ENCODE data around the gene RPUSD1.
A peak's percentile ranks its signal among the peaks of the same experiment; 100 is the strongest.
"Not testable (repeated sequence)": the region's sequence is repeated elsewhere in the genome, so short reads cannot be mapped to it uniquely, and the experiment has no call there.

RPUSD1 gene

GRCh38 chr16:761625-762513, 26.3 kb downstream of the RPUSD1 start:
- no peak for ATAC-seq
- Mint-ChIP-seq H3K9me3 (peaks cover 2% of the 10 kb centered on the region), H3K27me3 (peaks cover 60% of the 10 kb centered on the region), H3K4me1 (no peaks in the 10 kb centered on the region), H3K36me3 (no peaks in the 10 kb centered on the region), H3K27ac (no peak overlapping the region), H3K4me3 (no peak overlapping the region)

- Mint-ChIP-seq H3K4me3 (no peak within 1 kb of the TSS), H3K27ac (no peak within 1 kb of the TSS), H3K4me1 (no peaks in the 10 kb centered on the region), H3K9me3 (peaks cover 2% of the 10 kb centered on the region), H3K36me3 (no peaks in the 10 kb centered on the region), H3K27me3 (peaks cover 49% of the 10 kb centered on the region)
- no peak for ATAC-seq
These were observed 27.4 kb downstream of the RPUSD1 start, which contains the start of gene MSLN for GRCh38 chr16:760545-761343. MSLN (plus strand) TSS chr16:760734; CDS start chr16:762681, 1,947 bp downstream.

DNA sequence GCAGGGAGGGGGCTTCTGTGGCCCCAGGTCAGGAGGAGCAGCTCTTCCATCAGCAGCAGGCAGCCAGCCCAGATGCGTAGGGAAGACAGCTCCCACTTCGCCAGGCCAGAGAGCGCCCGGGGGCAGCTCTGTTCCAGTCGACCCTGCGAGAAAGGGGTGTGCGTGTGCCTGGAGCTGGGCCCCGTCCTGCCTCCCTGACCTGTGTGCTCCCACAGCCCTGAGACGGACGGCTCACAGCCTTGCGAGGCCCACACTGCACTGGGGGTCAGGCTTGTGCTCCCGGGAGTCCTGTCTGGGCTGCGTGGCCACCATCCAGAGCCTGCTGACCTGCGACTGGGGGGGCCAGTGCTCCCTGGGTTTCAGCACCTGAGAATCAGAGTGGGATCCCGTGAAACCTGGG, 28.1 kb downstream of the RPUSD1 start:
- H3K4me3 Mint-ChIP-seq: no peak overlapping the region
- no peak overlapping the region for H3K27ac Mint-ChIP-seq
- no peak for ATAC-seq
- H3K36me3 Mint-ChIP-seq: no peaks in the 10 kb centered on the region
- H3K9me3 Mint-ChIP-seq: peaks cover 2% of the 10 kb centered on the region
- peaks cover 49% of the 10 kb centered on the region for H3K27me3 Mint-ChIP-seq
- H3K4me1 Mint-ChIP-seq: no peaks in the 10 kb centered on the region

GRCh38 chr16:759110-759910, 28.9 kb downstream of the RPUSD1 start:
- Mint-ChIP-seq H3K4me1 (peaks cover 5% of the 10 kb centered on the region), H3K36me3 (no peaks in the 10 kb centered on the region), H3K9me3 (peaks cover 2% of the 10 kb centered on the region), H3K27ac (no peak overlapping the region), H3K27me3 (peaks cover 49% of the 10 kb centered on the region), H3K4me3 (no peak overlapping the region)
- no peak for ATAC-seq

GRCh38 chr16:756428-756827, 31.8 kb downstream of the RPUSD1 start:
- no peaks in the 10 kb centered on the region for H3K36me3 Mint-ChIP-seq
- H3K4me1 Mint-ChIP-seq: peaks cover 5% of the 10 kb centered on the region
- H3K27me3 Mint-ChIP-seq: peaks cover 20% of the 10 kb centered on the region
- no peak for ATAC-seq
- peaks cover 2% of the 10 kb centered on the region for H3K9me3 Mint-ChIP-seq
- H3K4me3 Mint-ChIP-seq: no peak overlapping the region
- no peak overlapping the region for H3K27ac Mint-ChIP-seq

GRCh38 chr16:754656-755055, 33.5 kb downstream of the RPUSD1 start:
- Mint-ChIP-seq H3K36me3 (no peaks in the 10 kb centered on the region), H3K4me3 (no peak overlapping the region), H3K27ac (no peak overlapping the region), H3K9me3 (peaks cover 2% of the 10 kb centered on the region), H3K4me1 (peaks cover 5% of the 10 kb centered on the region), H3K27me3 (peaks cover 11% of the 10 kb centered on the region)
- ATAC-seq: no peak

- H3K9me3 Mint-ChIP-seq, H3K36me3 Mint-ChIP-seq, H3K4me3 Mint-ChIP-seq, ATAC-seq, H3K4me1 Mint-ChIP-seq, H3K27ac Mint-ChIP-seq: not testable (repeated sequence)
- peaks cover 11% of the 10 kb centered on the region for H3K27me3 Mint-ChIP-seq
These were observed 34.0 kb downstream of the RPUSD1 start for GRCh38 chr16:754121-754607.

DNA sequence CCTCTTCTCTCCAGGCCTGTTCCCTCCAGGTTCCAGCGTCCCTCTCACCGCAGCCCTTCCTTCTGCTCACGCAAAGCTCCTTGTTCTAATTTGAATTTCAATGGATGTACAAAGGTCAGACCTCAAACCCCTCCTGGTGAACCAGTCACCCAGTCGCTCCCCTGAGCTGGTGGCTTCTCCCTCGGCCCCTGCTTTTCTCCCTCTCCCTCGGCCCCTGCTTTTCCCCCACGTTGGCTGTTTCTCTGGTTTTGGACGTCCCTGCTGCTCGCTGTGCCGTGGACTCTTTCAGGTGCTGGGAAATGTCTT, 36.2 kb downstream of the RPUSD1 start:
- Mint-ChIP-seq H3K9me3 (no peaks in the 10 kb centered on the region), H3K27ac (no peak overlapping the region)
- no peak for ATAC-seq

DNA sequence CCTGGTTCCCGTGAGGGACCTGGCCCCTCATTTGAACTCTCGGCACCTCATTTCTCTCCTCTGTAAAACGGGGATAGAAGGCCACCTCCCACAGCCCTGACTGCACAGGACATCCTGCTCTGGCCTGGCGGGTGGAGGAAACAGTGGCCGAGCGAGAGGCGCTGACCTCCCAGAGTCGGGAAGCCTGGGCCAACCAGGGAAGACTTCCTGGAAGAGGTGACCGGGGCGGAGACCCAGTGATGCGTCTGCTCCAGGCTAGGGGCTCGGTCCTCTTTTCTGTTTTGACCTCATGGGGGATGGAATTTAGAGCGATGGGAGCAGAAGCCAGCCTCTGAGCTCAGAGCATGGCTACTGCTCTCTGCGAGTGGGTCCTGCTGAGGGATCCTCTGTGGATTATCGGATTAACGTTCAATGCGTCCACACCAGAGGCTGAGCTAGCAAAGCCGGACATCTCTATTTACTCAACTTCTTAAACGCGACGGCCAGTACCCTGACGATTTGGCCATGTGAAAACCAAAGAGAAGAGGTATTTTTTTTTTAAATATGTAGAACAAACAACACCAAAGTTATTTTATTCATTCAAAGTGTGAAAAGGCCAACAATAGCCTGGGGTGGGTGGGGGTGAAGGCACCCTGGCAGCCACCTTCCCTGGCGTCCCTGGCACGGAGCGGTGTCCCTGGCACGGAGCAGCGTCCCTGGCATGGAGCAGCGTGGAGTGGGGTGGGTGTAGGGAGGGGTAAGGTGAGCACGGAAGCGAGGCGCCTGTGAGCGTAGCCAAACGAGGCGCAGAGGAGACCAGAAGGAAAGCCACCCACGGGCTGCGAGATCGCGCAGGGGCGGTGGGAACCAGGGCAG, 36.8 kb downstream of the RPUSD1 start:
- H3K27me3 Mint-ChIP-seq: no peaks in the 10 kb centered on the region
- H3K4me1 Mint-ChIP-seq: peaks cover 5% of the 10 kb centered on the region
- no peak overlapping the region for H3K27ac Mint-ChIP-seq
- H3K9me3 Mint-ChIP-seq: no peaks in the 10 kb centered on the region
- H3K4me3 Mint-ChIP-seq: no peak overlapping the region
- peak; percentile 16 for ATAC-seq
- H3K36me3 Mint-ChIP-seq: no peaks in the 10 kb centered on the region

More for the DNA sequence above, 36.2 kb downstream of the RPUSD1 start:
- H3K36me3 Mint-ChIP-seq: no peaks in the 10 kb centered on the region
- peaks cover 5% of the 10 kb centered on the region for H3K4me1 Mint-ChIP-seq
- no peaks in the 10 kb centered on the region for H3K27me3 Mint-ChIP-seq
- no peak overlapping the region for H3K4me3 Mint-ChIP-seq

- Mint-ChIP-seq H3K27ac (no peak overlapping the region), H3K4me3 (no peak overlapping the region), H3K4me1 (peaks cover 5% of the 10 kb centered on the region), H3K36me3 (no peaks in the 10 kb centered on the region), H3K9me3 (no peaks in the 10 kb centered on the region), H3K27me3 (no peaks in the 10 kb centered on the region)
- ATAC-seq: no peak
These were observed 37.7 kb downstream of the RPUSD1 start for GRCh38 chr16:750485-750884.

GRCh38 chr16:749010-749409, 39.2 kb downstream of the RPUSD1 start:
- no peaks in the 10 kb centered on the region for H3K9me3 Mint-ChIP-seq
- no peaks in the 10 kb centered on the region for H3K4me1 Mint-ChIP-seq
- no peak overlapping the region for H3K27ac Mint-ChIP-seq
- no peak overlapping the region for H3K4me3 Mint-ChIP-seq
- ATAC-seq: no peak
- no peaks in the 10 kb centered on the region for H3K36me3 Mint-ChIP-seq
- H3K27me3 Mint-ChIP-seq: no peaks in the 10 kb centered on the region

DNA sequence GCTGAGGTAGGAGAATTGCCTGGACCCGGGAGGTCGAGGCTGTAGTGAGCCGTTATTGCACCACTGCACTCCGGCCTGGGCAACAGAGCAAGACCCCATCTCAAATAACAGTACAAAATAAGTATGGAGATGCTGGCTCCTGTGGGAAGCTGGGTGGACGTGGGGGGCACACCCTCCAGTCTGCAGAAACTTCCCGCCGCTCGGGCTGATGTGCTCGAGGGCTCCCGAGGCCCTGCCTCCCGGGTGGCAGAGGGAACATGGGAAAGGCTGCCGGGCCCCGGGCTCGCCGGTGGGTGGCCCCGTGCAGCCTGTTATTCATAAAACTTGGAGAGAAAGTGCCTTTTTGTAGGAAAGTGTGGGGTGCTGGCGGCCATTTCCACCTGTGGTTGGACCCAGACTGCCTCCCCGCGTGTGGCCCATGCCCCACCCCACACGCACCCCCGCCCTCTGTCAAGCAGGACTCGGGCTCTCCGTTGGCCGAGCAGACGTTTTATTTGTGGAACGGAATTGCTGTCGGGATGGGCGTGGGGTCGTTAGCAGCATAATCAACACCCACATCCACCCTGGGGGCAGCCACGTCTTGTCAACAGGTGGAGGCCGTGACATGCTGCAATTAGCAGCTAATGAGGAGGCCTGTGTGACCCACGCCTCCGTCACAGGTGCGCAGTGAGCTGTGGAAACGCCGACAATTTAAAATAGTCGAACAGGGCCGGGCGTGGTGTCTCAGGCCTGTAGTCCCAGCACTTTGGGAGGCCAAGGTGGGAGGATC, 40.0 kb downstream of the RPUSD1 start:
- no peak for ATAC-seq
- H3K27ac Mint-ChIP-seq: no peak overlapping the region
- no peaks in the 10 kb centered on the region for H3K9me3 Mint-ChIP-seq
- H3K4me1 Mint-ChIP-seq: no peaks in the 10 kb centered on the region
- H3K4me3 Mint-ChIP-seq: no peak overlapping the region
- H3K27me3 Mint-ChIP-seq: no peaks in the 10 kb centered on the region
- H3K36me3 Mint-ChIP-seq: no peaks in the 10 kb centered on the region

GRCh38 chr16:746637-747036, 41.5 kb downstream of the RPUSD1 start:
- ATAC-seq: no peak
- H3K27me3 Mint-ChIP-seq: no peaks in the 10 kb centered on the region
- H3K4me1 Mint-ChIP-seq: no peaks in the 10 kb centered on the region

GRCh38 chr16:745739-746138, 42.4 kb downstream of the RPUSD1 start:
- H3K36me3 Mint-ChIP-seq: no peaks in the 10 kb centered on the region
- no peak overlapping the region for H3K4me3 Mint-ChIP-seq
- no peaks in the 10 kb centered on the region for H3K27me3 Mint-ChIP-seq
- H3K9me3 Mint-ChIP-seq: no peaks in the 10 kb centered on the region
- H3K4me1 Mint-ChIP-seq: no peaks in the 10 kb centered on the region
- no peak overlapping the region for H3K27ac Mint-ChIP-seq
- no peak for ATAC-seq

More at GRCh38 chr16:746637-747036, 41.5 kb downstream of the RPUSD1 start:
- no peaks in the 10 kb centered on the region for H3K36me3 Mint-ChIP-seq
- H3K9me3 Mint-ChIP-seq: no peaks in the 10 kb centered on the region
- H3K27ac Mint-ChIP-seq: no peak overlapping the region
- H3K4me3 Mint-ChIP-seq: no peak overlapping the region

Measured in stimulated activated memory B cell treated with anti-CD40 and anti-IgM and Interleukin-4, amounts not matched to agents 10 μg/mL and 1 μg/mL and 100 μg/mL, for 72 hours (primary cell).